GM19043 (cell line): Measurements from ENCODE around the gene ARHGEF28.

Source experiments
- ATAC-seq: cut with Tn5 transposase; IDR thresholded peaks from one replicate; pipeline ENCODE4 v1.9.1; 2021; ENCODE audit warnings: low read depth; ENCODE audit not compliant: unreplicated experiment

The ARHGEF28 gene

GRCh38 chr5:73828465-73828864 is 202.5 kb downstream of the ARHGEF28 start:
- ATAC-seq = no peak

DNA sequence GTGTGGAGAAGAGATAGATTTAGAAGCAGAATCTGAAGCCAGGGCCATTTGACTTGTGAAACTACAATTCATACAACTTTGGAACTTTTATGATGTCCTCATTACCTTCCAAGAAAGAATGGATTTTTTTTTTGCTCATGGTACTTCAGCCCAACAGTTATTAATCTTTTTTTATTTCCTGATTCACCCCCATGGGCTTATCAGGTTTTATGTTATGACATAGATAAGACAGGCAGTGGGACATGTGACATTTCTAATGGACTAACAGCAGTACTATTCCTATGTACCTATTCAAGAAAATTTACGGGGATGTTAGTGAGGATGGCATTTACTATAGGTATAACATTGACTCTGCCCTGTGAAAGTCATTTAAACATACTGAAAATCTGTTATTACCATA is 204.7 kb downstream of the ARHGEF28 start:
- ATAC-seq = no peak

GRCh38 chr5:73831066-73831465 is 205.1 kb downstream of the ARHGEF28 start:
- ATAC-seq = no peak

GRCh38 chr5:73834693-73835092 is 208.7 kb downstream of the ARHGEF28 start:
- no peak for ATAC-seq

DNA sequence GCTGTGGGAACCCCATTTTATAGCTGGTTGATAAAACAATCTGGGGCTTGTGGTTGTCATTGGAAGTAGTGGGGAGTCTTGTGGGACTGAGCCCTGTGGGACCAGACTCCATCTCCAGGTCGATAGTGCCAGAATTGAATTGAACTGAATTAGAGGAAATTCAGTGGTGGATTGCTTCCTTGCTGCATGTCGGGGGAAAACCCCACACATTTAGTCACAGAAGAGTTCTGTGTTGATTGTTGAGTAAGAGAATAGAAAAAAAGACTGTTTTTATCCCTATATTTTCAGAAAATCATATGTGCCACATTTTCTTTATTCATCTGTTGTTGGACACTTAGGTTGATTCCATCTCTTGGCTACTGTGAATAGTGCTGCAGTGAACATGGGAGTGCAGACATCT is 209.7 kb downstream of the ARHGEF28 start:
- no peak for ATAC-seq

DNA sequence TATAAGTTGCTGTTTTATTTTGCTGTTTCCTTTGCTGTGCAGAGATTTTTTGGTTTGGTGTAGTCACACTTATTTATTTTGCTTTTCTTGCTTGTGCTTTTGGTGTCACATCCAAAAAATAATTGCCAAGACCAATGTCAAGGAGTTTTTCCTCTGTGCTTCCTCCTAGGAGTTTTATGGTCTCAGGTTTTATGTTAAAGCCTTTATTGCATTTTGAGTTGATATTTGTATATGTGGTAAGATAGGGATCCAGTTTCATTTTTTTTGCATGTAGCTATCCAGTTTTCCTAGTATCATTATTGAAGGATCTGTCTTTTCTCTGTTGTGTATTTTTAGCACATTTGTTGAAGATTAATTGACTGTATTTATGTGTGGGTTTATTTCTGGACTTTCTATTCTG is 210.6 kb downstream of the ARHGEF28 start:
- no peak for ATAC-seq

DNA sequence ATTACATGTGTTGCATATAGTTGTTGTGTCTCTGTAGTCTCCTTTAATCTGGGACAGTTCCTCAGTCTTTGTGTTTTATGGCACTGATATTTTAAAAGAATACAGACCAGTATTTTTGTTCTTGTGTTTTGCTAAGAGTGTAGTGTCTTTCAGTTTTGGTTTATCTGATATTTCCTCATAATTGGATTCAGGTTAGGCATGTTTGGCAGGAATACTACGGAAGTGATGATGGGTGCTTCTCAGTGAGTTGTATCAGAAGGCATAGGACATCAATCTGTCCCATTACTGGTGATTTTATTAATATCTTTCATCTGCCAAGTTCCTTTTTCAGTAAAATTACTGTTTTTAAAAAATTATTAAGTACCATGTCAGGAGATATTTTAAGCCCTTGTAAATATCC is 212.9 kb downstream of the ARHGEF28 start:
- no peak for ATAC-seq

DNA sequence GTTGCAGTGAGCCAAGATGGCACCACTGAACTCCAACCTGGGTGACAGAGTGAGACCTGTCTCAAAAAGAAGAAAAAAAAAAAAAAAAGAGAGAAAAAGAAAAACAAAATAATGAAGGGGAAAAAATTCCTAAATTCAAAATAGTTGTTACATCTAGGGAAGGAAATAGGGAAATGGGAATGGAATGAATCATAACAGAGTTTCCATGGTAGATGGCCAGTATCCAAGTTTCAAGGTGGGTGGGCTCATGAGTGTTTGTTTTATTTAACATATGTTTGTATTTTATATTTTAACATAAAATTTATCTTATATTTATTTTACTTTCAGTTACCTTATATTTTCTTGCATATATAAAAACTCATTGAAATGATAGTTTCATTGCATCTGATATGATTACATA is 215.6 kb downstream of the ARHGEF28 start:
- ATAC-seq = no peak

DNA sequence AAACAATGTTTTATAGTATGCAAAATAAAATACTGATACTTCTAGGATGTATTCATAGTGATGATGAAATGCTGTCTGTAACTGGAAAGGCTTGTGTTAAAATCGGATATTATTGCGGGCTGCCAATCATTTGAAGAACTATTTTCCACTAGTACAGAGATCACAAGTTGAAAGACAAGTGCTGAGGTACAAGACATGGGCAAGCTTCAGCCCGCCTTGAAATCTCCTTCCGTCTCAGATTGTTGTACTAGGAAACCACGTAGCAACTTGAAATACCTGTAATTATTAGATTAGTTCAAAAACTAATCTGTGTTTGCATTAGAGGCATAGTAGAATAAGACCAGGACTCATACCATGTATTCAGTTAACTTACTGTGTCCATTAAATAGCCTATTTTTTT is 218.2 kb downstream of the ARHGEF28 start:
- ATAC-seq = no peak

- no peak for ATAC-seq
Measured at GRCh38 chr5:73851471-73852181, 225.6 kb downstream of the ARHGEF28 start.

GRCh38 chr5:73853091-73853490 is 227.1 kb downstream of the ARHGEF28 start:
- no peak for ATAC-seq

GRCh38 chr5:73856997-73857396 is 231.0 kb downstream of the ARHGEF28 start:
- ATAC-seq = no peak

- ATAC-seq = no peak
Measured at GRCh38 chr5:73857446-73857845, 231.4 kb downstream of the ARHGEF28 start.

DNA sequence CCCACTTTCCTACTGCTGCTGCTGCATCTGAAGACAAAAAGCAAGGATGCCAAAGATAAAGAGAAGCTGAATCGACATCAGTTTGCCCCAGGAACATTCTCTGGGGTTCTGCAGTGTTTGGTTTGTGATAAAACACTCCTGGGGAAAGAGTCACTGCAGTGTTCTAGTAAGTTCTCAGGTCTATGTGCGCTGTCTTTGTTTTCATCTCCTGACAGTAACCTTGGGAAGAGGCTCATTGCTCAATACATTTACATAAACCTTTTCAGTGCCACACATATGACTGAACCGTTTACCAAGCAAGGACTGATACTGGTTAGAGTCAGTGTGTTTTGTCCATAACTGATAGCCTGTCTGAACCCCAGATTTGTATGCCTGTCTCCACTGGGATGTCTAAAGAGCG is 232.1 kb downstream of the ARHGEF28 start:
- ATAC-seq = no peak

- no peak for ATAC-seq
Measured at GRCh38 chr5:73858776-73859175, 232.8 kb downstream of the ARHGEF28 start.

- no peak for ATAC-seq
Measured at GRCh38 chr5:73859696-73860095, 233.7 kb downstream of the ARHGEF28 start.

DNA sequence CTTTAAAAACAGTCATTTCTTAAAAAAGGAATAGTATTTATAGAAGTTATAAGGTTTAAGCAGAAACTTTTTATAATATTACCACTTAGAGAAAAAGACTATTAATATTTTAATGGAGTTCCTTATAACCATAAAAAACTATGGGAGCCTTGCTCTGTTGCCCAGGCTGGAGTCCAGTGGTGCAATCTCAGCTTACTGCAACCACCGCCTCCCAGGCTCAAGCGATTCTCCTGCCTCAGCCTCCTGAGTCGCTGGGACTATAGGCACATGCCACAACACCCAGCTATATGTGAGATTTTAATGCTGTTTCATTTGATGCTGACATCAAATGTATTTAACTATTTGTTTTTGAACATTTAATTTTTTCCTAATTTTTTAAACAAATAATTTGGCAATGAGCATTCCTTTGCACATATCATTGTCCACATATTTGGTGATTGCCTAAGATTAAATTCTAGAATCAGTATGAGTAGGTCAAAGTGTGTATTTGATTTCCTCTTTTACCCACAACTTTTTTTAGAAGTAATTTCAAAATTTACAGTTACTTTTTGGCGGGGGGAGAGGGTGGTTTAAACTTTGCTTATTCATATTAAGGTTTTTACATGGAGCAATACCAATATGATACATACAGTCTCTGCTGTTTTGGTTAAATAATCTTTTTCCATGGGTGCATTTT is 235.5 kb downstream of the ARHGEF28 start:
- no peak for ATAC-seq

DNA sequence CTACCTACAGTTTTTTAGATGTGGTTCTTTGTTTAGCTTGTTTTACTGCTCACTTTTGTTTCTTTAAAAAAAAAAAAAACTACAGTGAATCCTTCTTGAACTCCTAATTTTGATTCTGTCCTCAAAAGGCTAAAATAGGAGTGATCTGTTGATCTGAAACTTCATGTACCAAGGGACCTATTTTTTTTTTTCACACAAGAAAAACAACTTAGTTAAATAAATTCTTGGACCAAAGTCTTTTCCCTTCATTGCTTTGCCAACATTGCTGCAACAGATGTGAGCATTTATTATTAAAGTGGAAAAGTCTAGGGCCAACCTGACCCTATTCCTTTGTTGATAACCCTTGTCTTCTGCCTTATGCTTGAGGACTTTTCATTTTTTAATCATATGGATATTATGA is 236.8 kb downstream of the ARHGEF28 start:
- ATAC-seq = no peak

DNA sequence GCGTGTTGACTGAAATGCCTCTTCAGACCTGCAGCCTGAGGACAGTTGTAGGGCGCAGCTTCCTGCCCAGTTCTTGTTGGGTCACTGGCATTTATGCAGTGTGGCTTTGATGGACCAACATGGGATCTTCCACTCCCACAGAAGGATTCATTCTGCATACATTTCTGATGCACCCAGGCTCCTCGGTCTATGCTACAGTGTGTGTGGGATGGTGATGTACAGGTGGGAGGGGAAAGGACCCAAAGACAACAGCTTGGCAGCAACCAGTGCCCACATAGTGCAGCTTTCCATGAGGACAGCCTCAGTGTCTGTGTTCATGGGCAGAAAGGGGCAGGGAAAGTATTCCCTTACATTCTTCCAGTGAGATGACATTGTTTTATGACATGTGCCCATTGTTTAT is 237.9 kb downstream of the ARHGEF28 start:
- ATAC-seq = no peak

DNA sequence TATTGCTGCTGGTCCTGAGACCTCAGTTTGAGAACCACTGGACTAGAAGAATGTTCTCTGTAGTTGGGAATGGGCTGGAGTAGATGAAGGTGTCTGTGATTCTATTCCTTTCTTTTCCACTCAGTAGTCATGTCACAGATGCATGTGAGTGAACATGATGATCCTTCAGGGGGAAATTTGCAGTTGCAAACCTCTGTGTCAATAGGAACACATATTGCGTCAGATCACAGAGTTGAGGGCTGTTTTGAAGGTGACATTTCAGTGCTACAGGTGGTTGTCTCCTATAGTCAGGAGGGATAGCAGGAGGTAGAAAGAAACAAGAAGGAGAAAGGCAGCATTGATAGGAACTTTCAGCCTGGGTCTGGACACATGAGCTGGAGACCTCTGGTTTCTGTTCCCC is 239.3 kb downstream of the ARHGEF28 start:
- ATAC-seq = no peak

- ATAC-seq = no peak
Measured at GRCh38 chr5:73867345-73868335, 241.6 kb downstream of the ARHGEF28 start.
